ENCODE results near the gene CALD1. TPM values are rescaled to one million over a fixed set of nuclear protein-coding genes. Genes with fewer than 3 reads are reported as not detected.
A peak's percentile ranks its signal among the peaks of the same experiment; 100 is the strongest.

CALD1 gene
- total RNA-seq, 1 donor from 2014 or later = 1,941 TPM

- no peak overlapping the region for H3K4me3 Mint-ChIP-seq (ENCODE audit: unreplicated experiment)
- TF ChIP-seq CTCF (IDR thresholded peaks at IDR 0.05) = no peak
- no peaks in the 10 kb centered on the region for H3K9me3 Mint-ChIP-seq (ENCODE audit: low read depth)
- H3K27me3 Mint-ChIP-seq (ENCODE audit: low read depth) = no peaks in the 10 kb centered on the region
- H3K4me1 Mint-ChIP-seq (ENCODE audit: low read depth) = peaks cover 92% of the 10 kb centered on the region
- DNase-seq (ENCODE audit: low spot score) = no peak
- H3K36me3 Mint-ChIP-seq (ENCODE audit: low read depth) = peaks cover 42% of the 10 kb centered on the region
- H3K27ac Mint-ChIP-seq (ENCODE audit: unreplicated experiment) = peak overlapping the region; percentile 88
These were observed 139.8 kb downstream of the CALD1 start for GRCh38 chr7:134919240-134919641.

GRCh38 chr7:134920026-134920753 is 140.8 kb downstream of the CALD1 start:
- H3K4me1 Mint-ChIP-seq (ENCODE audit: low read depth) = peaks cover 92% of the 10 kb centered on the region
- H3K36me3 Mint-ChIP-seq (ENCODE audit: low read depth) = peaks cover 39% of the 10 kb centered on the region
- TF ChIP-seq CTCF (IDR thresholded peaks at IDR 0.05) = no peak
- H3K4me3 Mint-ChIP-seq (ENCODE audit: unreplicated experiment) = peak overlapping the region; percentile 5
- no peak for DNase-seq (ENCODE audit: low spot score)
- H3K27me3 Mint-ChIP-seq (ENCODE audit: low read depth) = no peaks in the 10 kb centered on the region
- H3K27ac Mint-ChIP-seq (ENCODE audit: unreplicated experiment) = peak overlapping the region; percentile 88
- no peaks in the 10 kb centered on the region for H3K9me3 Mint-ChIP-seq (ENCODE audit: low read depth)

- no peak for TF ChIP-seq CTCF (IDR thresholded peaks at IDR 0.05)
- Mint-ChIP-seq H3K4me3 (ENCODE audit: unreplicated experiment) (no peak overlapping the region), H3K27ac (ENCODE audit: unreplicated experiment) (peak overlapping the region; percentile 52), H3K4me1 (ENCODE audit: low read depth) (peaks cover 93% of the 10 kb centered on the region), H3K9me3 (ENCODE audit: low read depth) (no peaks in the 10 kb centered on the region), H3K36me3 (ENCODE audit: low read depth) (peaks cover 39% of the 10 kb centered on the region), H3K27me3 (ENCODE audit: low read depth) (no peaks in the 10 kb centered on the region)
- DNase-seq (ENCODE audit: low spot score) = no peak
These were observed 143.6 kb downstream of the CALD1 start for GRCh38 chr7:134922720-134923704.

GRCh38 chr7:134925766-134926165 is 146.3 kb downstream of the CALD1 start:
- no peak for TF ChIP-seq CTCF (IDR thresholded peaks at IDR 0.05)
- no peaks in the 10 kb centered on the region for H3K9me3 Mint-ChIP-seq (ENCODE audit: low read depth)
- no peak for DNase-seq (ENCODE audit: low spot score)
- peaks cover 91% of the 10 kb centered on the region for H3K4me1 Mint-ChIP-seq (ENCODE audit: low read depth)
- H3K4me3 Mint-ChIP-seq (ENCODE audit: unreplicated experiment) = no peak overlapping the region
- peaks cover 55% of the 10 kb centered on the region for H3K36me3 Mint-ChIP-seq (ENCODE audit: low read depth)
- H3K27me3 Mint-ChIP-seq (ENCODE audit: low read depth) = no peaks in the 10 kb centered on the region
- H3K27ac Mint-ChIP-seq (ENCODE audit: unreplicated experiment) = peak overlapping the region; percentile 86

- H3K27me3 Mint-ChIP-seq (ENCODE audit: low read depth) = no peaks in the 10 kb centered on the region
- no peak for DNase-seq (ENCODE audit: low spot score)
- peaks cover 57% of the 10 kb centered on the region for H3K36me3 Mint-ChIP-seq (ENCODE audit: low read depth)
- H3K27ac Mint-ChIP-seq (ENCODE audit: unreplicated experiment) = peak overlapping the region; percentile 86
- H3K4me1 Mint-ChIP-seq (ENCODE audit: low read depth) = peaks cover 91% of the 10 kb centered on the region
- TF ChIP-seq CTCF (IDR thresholded peaks at IDR 0.05) = no peak
- no peaks in the 10 kb centered on the region for H3K9me3 Mint-ChIP-seq (ENCODE audit: low read depth)
- H3K4me3 Mint-ChIP-seq (ENCODE audit: unreplicated experiment) = peak overlapping the region; percentile 28
These were observed 147.0 kb downstream of the CALD1 start for GRCh38 chr7:134926396-134926795.

Data from chondrocyte (in vitro differentiated cells).